Colonic mucosa (tissue), 4 donors: ENCODE measurements around the gene NRBF2. TPM values are rescaled to one million over a fixed set of nuclear protein-coding genes. Genes with fewer than 3 reads are reported as not detected.
"Not testable (repeated sequence)": the region's sequence is repeated elsewhere in the genome, so short reads cannot be mapped to it uniquely, and the experiment has no call there.

Experiments used
- DNase-seq: peaks from one replicate; pipeline ENCODE4 v3.0.0-alpha.2; 2020
- H3K27ac ChIP-seq: fragments of 200-600 bp; one replicate; pipeline ENCODE4 v1.8.0; 2021
- H3K27me3 ChIP-seq: fragments of 200-600 bp; one replicate; pipeline ENCODE4 v1.8.0; 2021
- H3K36me3 ChIP-seq: fragments of 200-600 bp; one replicate; pipeline ENCODE4 v1.8.0; 2021
- H3K4me1 ChIP-seq: fragments of 200-600 bp; one replicate; pipeline ENCODE4 v1.8.0; 2021; ENCODE audit warnings: mild to moderate bottlenecking
- H3K4me3 ChIP-seq: fragments of 200-600 bp; one replicate; pipeline ENCODE4 v1.8.0; 2021
- H3K9ac ChIP-seq, 2 donors: one replicate each; pipeline ENCODE4 v1.7.0; 2013; ENCODE audit warnings: control low read depth in 2 of 2, low read depth in 2 of 2, low read length in 2 of 2
- H3K9me3 ChIP-seq: fragments of 200-600 bp; one replicate; pipeline ENCODE4 v1.8.0; 2021
- CTCF ChIP-seq: fragments of 200-600 bp; IDR thresholded peaks from one replicate; pipeline ENCODE4 v1.8.0; 2022; ENCODE audit warnings: antibody characterized with exemption, mild to moderate bottlenecking
- intact Hi-C: fragments of 100-400 bp; cut with DNase I; formaldehyde crosslinking; loops from one replicate; pipeline ENCODE4 v1.14.1; 2022
- total RNA-seq, 2 donors: library from RNA; stranded (reverse); fragmentation: NEBNext Ultra II Directional in 1 of 2; extraction: Animal tissue kit (Norgen Biotek cat#: 25700) in 1 of 2; gene quantifications; one replicate each; pipeline ENCODE4 v1.2.1, GENCODE V29; 2021
- donor health status: healthy.
- donor health status: DM: no; HTN: no; CAD: no.
- donor health status: DM: no; HTN: no; CAD: no.

The NRBF2 gene
- total RNA-seq, 2 donors from 2014 or later, result 18.7 to 34.9 TPM

- DNase-seq, result no peak
- Histone ChIP-seq H3K27me3 (no peaks in the 10 kb centered on the region), H3K36me3 (no peaks in the 10 kb centered on the region), H3K4me1 (peaks cover 3% of the 10 kb centered on the region), H3K9ac (no peak overlapping the region), H3K4me3 (no peak overlapping the region), H3K9me3 (no peaks in the 10 kb centered on the region), H3K27ac (no peak overlapping the region)
- intact Hi-C loops, result no loop called here
- no peak for TF ChIP-seq CTCF
These were observed 17.6 kb downstream of the NRBF2 start for GRCh38 chr10:63150745-63151144.

GRCh38 chr10:63153868-63154545, 20.9 kb downstream of the NRBF2 start:
- intact Hi-C loops, H3K27me3 ChIP-seq, H3K9ac ChIP-seq, DNase-seq, H3K4me1 ChIP-seq, H3K4me3 ChIP-seq, H3K36me3 ChIP-seq, H3K9me3 ChIP-seq: not testable (repeated sequence)
- H3K27ac ChIP-seq, result peak overlapping the region; percentile 9

- Histone ChIP-seq H3K4me3 (no peak overlapping the region), H3K4me1 (peaks cover 5% of the 10 kb centered on the region), H3K27me3 (no peaks in the 10 kb centered on the region), H3K9ac (peak overlapping the region in 1 of 2 donors; percentile 76), H3K9me3 (no peaks in the 10 kb centered on the region), H3K27ac (no peak overlapping the region), H3K36me3 (no peaks in the 10 kb centered on the region)
- DNase-seq, result no peak
- no peak for TF ChIP-seq CTCF
- intact Hi-C loops, result loop anchor here (5.0 kb wide), 3 partner anchors 337 to 717 kb away; partner anchors contain the start of gene EGR2
These were observed 21.6 kb downstream of the NRBF2 start for GRCh38 chr10:63154546-63155387.

GRCh38 chr10:63155388-63156020, 22.4 kb downstream of the NRBF2 start:
- Histone ChIP-seq H3K4me1 (peaks cover 5% of the 10 kb centered on the region), H3K9ac (peak overlapping the region in 1 of 2 donors; percentile 76), H3K27me3 (no peaks in the 10 kb centered on the region), H3K9me3 (no peaks in the 10 kb centered on the region), H3K27ac (no peak overlapping the region), H3K36me3 (no peaks in the 10 kb centered on the region), H3K4me3 (no peak overlapping the region)
- TF ChIP-seq CTCF, result no peak
- intact Hi-C loops, result loop anchor here (5.0 kb wide), 3 partner anchors 338 to 718 kb away; partner anchors contain the start of gene EGR2
- no peak for DNase-seq

GRCh38 chr10:63156236-63156635, 23.1 kb downstream of the NRBF2 start:
- no peak overlapping the region for H3K27ac ChIP-seq
- no peak overlapping the region for H3K4me3 ChIP-seq
- H3K27me3 ChIP-seq, result no peaks in the 10 kb centered on the region
- no peak overlapping the region for H3K9ac ChIP-seq
- H3K36me3 ChIP-seq, result no peaks in the 10 kb centered on the region
- no peak for TF ChIP-seq CTCF
- H3K4me1 ChIP-seq, result peaks cover 5% of the 10 kb centered on the region
- no peaks in the 10 kb centered on the region for H3K9me3 ChIP-seq
- intact Hi-C loops, result loop anchor here (5.0 kb wide), 3 partner anchors 339 to 719 kb away; partner anchors contain the start of gene EGR2
- no peak for DNase-seq
